ENCODE results near the gene MSI2. TPM values are rescaled to one million over a fixed set of nuclear protein-coding genes. Genes with fewer than 3 reads are reported as not detected.
A peak's percentile ranks its signal among the peaks of the same experiment; 100 is the strongest.

Gene MSI2
- total and polyA plus RNA-seq, 2 experiments from 2014 or later, result 15.7 to 76.4 TPM

- Histone ChIP-seq H3K36me3 (no peaks in the 10 kb centered on the region), H3K27me3 (no peaks in the 10 kb centered on the region), H3K4me1 (ENCODE audit: low read depth) (no peaks in the 10 kb centered on the region), H3K4me3 (no peak overlapping the region), H3K9me3 (ENCODE audit: low read depth) (no peaks in the 10 kb centered on the region), H3K27ac (peak overlapping the region; percentile 1)
- no peak for TF ChIP-seq CTCF (IDR thresholded peaks at IDR 0.05; ENCODE audit: low read depth, low read length)
- no peak for DNase-seq (ENCODE audit: low read depth in 1 of 2, low spot score in 1 of 2)
Observed at GRCh38 chr17:57595947-57596695, 339.8 kb downstream of the MSI2 start.

- peak overlapping the region; percentile 1 for H3K27ac ChIP-seq
- TF ChIP-seq CTCF (IDR thresholded peaks at IDR 0.05; ENCODE audit: low read depth, low read length), result no peak
- no peaks in the 10 kb centered on the region for H3K27me3 ChIP-seq
- no peak overlapping the region for H3K4me3 ChIP-seq
- no peak for DNase-seq (ENCODE audit: low read depth in 1 of 2, low spot score in 1 of 2)
- H3K36me3 ChIP-seq, result no peaks in the 10 kb centered on the region
- no peaks in the 10 kb centered on the region for H3K9me3 ChIP-seq (ENCODE audit: low read depth)
- no peaks in the 10 kb centered on the region for H3K4me1 ChIP-seq (ENCODE audit: low read depth)
Observed at GRCh38 chr17:57597101-57597500, 340.8 kb downstream of the MSI2 start.

- DNase-seq (ENCODE audit: low read depth in 1 of 2, low spot score in 1 of 2), result peak; percentile 79 to 86
- Histone ChIP-seq H3K27ac (no peak overlapping the region), H3K27me3 (no peaks in the 10 kb centered on the region), H3K9me3 (ENCODE audit: low read depth) (no peaks in the 10 kb centered on the region), H3K36me3 (no peaks in the 10 kb centered on the region), H3K4me3 (no peak overlapping the region), H3K4me1 (ENCODE audit: low read depth) (no peaks in the 10 kb centered on the region)
- TF ChIP-seq CTCF (IDR thresholded peaks at IDR 0.05; ENCODE audit: low read depth, low read length), result peak; percentile 95
Observed at GRCh38 chr17:57597531-57598453, 341.5 kb downstream of the MSI2 start.

GRCh38 chr17:57599271-57600045, 343.1 kb downstream of the MSI2 start:
- Histone ChIP-seq H3K27ac (no peak overlapping the region), H3K36me3 (no peaks in the 10 kb centered on the region), H3K4me1 (ENCODE audit: low read depth) (peaks cover 3% of the 10 kb centered on the region), H3K4me3 (no peak overlapping the region), H3K9me3 (ENCODE audit: low read depth) (no peaks in the 10 kb centered on the region), H3K27me3 (no peaks in the 10 kb centered on the region)
- TF ChIP-seq CTCF (IDR thresholded peaks at IDR 0.05; ENCODE audit: low read depth, low read length), result no peak
- no peak for DNase-seq (ENCODE audit: low read depth in 1 of 2, low spot score in 1 of 2)

GRCh38 chr17:57600074-57600473, 343.8 kb downstream of the MSI2 start:
- H3K27ac ChIP-seq, result no peak overlapping the region
- DNase-seq (ENCODE audit: low read depth in 1 of 2, low spot score in 1 of 2), result peak in 1 of 2 donors; percentile 61
- no peaks in the 10 kb centered on the region for H3K27me3 ChIP-seq
- TF ChIP-seq CTCF (IDR thresholded peaks at IDR 0.05; ENCODE audit: low read depth, low read length), result no peak
- H3K9me3 ChIP-seq (ENCODE audit: low read depth), result no peaks in the 10 kb centered on the region
- H3K4me3 ChIP-seq, result no peak overlapping the region
- H3K4me1 ChIP-seq (ENCODE audit: low read depth), result peaks cover 9% of the 10 kb centered on the region
- no peaks in the 10 kb centered on the region for H3K36me3 ChIP-seq
